ENCODE measurements around the gene EPC1.
"Not testable (repeated sequence)": the region's sequence is repeated elsewhere in the genome, so short reads cannot be mapped to it uniquely, and the experiment has no call there.

Gene EPC1

DNA sequence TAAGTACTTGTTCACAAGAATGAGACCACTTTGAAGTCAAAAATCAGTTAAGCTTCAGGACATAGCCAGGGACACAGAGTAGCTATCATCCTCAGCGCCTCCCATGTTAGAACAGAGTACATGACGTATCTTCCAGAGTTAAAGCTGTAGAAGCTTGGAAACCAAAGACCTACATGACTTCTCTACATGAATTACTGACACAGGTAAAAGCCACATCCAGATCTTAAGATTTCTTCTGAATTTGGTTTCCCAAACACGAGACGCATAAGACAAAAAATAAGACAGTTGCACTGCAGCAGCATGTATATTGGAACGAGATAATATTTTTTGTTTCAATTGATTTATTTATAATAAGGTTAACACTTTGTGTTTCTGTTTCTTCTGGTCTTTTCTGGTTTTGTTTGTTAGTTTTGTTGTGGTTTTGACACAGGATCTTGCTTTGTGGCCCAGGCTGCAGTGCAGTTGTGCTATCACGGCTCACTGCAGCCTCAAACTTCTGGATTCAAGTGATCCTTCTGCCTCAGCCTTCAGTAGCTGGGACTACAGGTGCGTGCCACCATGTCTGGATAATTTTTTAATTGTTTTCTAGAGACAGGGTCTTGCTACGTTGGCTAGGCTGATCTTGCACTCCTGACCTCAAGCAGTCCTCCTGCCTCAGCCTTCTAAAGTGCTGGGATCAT lies 10.2 kb upstream of the EPC1 start:
- Mint-ChIP-seq H3K4me1 (ENCODE audit: low read depth) (peaks cover 77% of the 10 kb centered on the region), H3K9me3 (ENCODE audit: low read depth) (peaks cover 7% of the 10 kb centered on the region), H3K27me3 (no peaks in the 10 kb centered on the region), H3K4me3 (peak overlapping the region; percentile 72), H3K36me3 (peaks cover 20% of the 10 kb centered on the region), H3K27ac (peak overlapping the region; percentile 89)

DNA sequence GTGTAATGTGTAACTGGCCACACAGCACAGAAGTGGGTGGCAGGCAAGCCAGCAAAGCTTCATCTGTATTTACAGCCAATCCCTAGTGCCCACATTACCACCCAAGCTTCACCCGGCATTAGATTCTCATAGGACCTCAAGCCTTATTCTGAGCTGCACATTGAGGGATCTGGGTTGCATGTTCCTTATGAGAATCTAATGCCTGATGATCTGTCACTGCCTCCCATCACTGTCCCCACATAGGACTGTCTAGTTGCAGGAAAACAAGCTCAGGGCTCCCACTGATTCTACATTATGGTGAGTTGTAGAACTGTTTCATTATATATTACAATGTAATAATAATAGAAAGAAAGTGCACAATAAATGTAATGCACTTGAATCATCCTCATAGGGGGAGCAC lies 7.7 kb upstream of the EPC1 start:
- not testable (repeated sequence) for H3K9me3 Mint-ChIP-seq (ENCODE audit: low read depth); H3K27me3 Mint-ChIP-seq; H3K27ac Mint-ChIP-seq; H3K4me3 Mint-ChIP-seq; H3K36me3 Mint-ChIP-seq
- H3K4me1 Mint-ChIP-seq (ENCODE audit: low read depth), result peaks cover 70% of the 10 kb centered on the region

DNA sequence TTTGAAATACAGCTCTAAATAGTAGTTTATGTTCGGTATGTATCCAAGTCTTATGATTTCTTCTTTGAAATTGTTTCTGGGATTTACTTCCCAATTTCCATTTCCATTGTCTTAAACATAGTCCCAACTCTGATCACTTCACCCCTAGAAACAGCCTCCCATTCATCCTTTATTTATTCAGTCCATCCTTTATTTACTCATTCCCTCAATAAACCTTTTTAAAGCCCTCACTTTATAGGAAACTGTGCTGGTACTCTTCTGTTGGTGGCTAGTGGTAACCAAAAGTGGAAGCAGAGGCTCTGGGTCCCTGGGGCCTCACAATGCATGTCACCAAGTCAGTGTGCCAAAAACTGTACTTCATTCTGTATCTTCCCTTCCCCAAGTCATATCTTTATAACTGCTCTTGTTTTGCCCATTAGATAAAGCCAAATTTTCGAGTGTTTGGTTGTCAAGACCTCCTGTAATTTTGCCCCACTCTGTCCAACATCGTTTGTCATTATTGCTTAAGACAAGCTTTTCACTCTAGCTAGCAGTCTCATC lies 3.9 kb upstream of the EPC1 start:
- Mint-ChIP-seq H3K9me3 (ENCODE audit: low read depth) (no peaks in the 10 kb centered on the region), H3K27me3 (no peaks in the 10 kb centered on the region), H3K4me3 (no peak overlapping the region), H3K27ac (peak overlapping the region; percentile 81), H3K36me3 (no peaks in the 10 kb centered on the region), H3K4me1 (ENCODE audit: low read depth) (peaks cover 68% of the 10 kb centered on the region)

DNA sequence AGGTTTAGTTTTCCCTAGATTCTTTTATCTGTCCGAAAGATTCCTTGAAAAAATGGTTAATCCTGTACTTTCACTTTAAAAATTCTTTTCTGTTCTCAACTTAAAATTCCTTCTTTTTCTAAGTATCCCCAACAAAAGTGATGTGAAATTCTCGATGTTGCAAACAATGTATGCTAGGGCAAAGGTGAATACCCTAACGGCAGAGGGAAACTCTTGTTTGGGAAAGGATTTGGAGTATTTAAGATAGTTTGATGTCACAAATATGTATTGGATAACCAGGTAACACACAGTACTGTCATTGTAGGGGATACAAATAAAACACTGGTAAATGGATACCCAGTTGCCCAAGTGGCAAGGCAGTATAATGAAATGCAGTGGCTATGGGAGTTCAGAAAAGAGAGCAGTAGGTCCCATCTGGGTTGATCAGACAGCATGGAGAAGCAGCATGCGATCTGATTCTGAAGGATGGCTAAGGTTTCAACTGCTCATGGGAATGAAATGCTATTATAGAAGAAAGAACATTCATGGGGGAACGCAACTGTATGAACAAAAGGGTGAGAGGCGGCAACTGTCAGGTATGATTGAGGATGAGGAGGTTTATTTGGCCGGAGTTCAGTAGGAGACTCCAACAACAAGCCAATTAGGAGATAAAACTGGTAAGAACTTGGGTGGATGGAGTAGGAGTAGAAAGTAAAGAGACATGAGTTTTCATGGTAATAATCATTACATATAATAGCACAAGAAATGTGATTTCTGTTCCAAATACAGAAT lies 3.2 kb upstream of the EPC1 start:
- H3K4me3 Mint-ChIP-seq, result no peak overlapping the region
- H3K36me3 Mint-ChIP-seq, result no peaks in the 10 kb centered on the region
- H3K4me1 Mint-ChIP-seq (ENCODE audit: low read depth), result peaks cover 66% of the 10 kb centered on the region
- no peaks in the 10 kb centered on the region for H3K27me3 Mint-ChIP-seq
- no peaks in the 10 kb centered on the region for H3K9me3 Mint-ChIP-seq (ENCODE audit: low read depth)
- peak overlapping the region; percentile 46 for H3K27ac Mint-ChIP-seq

DNA sequence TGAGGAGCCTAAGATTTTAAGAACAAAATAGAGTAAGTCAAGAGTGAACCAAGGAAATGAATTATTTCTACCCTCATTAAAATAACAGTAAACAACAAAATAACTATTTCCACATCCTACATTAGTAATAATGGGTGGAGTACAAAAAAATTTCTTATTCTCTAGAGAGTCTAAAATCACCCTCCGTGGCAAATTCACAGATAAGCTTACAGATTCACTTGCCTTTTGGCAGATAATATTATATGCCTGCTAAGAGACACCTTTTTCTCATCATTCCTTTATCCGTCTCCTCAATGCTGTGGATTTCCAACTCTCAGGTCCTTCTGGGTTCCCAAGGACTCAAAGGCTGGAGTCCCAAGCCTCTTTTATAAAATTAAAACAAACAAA lies 2.2 kb upstream of the EPC1 start:
- Mint-ChIP-seq H3K4me1 (ENCODE audit: low read depth) (peaks cover 66% of the 10 kb centered on the region), H3K27me3 (no peaks in the 10 kb centered on the region), H3K27ac (peak overlapping the region; percentile 58), H3K36me3 (peaks cover under 1% of the 10 kb centered on the region), H3K9me3 (ENCODE audit: low read depth) (no peaks in the 10 kb centered on the region), H3K4me3 (no peak overlapping the region)

DNA sequence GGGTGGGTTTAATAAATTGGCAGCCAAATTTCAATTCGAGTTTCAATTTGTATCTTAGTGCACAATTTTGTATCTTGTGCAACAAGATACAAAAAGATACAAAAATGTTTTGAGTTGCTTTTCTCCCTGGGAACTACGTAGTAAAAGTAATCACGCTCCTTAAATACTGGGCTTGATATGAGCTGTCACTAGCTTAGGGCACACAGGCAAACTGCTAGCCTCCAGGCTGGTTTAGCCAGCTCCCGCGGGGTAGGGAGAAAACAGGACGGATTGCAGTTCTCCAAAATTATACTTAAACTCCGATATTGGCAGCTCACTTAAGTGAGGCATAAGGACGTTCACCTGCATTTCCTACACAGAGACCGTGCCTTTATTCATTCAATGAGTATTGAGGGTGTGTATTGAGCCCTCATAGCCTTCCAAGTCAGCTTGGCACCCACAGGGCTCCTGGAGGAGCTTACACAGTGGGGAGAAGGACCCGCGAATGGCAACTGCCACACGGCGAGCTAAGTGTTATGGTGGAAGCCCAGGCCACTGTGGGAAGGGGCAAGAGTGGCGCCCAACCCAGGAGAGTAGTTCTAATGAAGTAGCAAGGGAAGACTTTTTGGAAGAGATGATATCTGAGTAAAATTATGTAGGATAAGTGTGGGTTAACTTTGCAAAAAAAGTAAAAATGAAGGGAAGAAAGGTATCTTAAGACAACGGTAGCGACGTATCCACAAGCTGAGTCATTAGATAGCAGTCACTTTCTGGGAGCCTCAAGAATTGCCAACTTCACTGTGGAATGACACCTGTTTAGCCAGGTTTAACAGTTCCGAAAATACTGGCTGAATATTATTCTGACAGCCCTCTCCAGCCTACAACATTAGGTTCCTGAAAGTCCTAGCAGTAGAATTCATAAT lies 1.6 kb upstream of the EPC1 start:
- Mint-ChIP-seq H3K4me3 (peak overlapping the region; percentile 78), H3K27me3 (no peaks in the 10 kb centered on the region), H3K36me3 (peaks cover 6% of the 10 kb centered on the region), H3K9me3 (ENCODE audit: low read depth) (no peaks in the 10 kb centered on the region), H3K4me1 (ENCODE audit: low read depth) (peaks cover 66% of the 10 kb centered on the region), H3K27ac (peak overlapping the region; percentile 61)

DNA sequence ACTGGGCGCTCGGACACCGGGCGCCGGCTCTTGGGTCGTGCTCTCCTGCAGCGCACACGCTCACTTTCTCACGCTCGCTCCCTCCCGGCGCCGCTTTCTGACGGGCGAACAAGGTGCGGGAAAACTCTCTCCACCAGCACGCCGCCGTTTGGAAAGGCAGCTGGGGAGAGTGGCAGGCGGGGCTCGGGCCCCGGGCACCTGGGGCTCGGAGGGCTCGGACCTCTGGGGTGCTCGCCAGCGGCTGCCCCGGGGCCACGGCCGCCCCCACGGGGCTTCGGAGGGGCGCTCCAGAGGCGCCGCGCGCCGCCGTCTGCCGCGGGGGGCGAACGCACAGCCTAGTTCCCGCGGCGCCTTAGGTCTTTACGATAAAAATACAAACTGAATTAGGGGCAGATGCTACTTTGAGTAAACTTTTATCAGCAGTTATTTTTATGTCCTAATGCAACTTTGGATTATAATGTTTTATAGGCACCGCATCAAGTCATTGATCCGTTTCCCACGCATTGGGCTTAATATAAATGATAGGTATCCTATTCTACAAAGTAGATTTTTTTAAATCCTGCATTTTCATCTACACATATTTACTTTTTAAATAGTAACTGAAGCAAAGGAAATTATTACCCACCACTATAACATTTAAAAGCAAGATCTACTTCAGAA lies 535 bp upstream of the EPC1 start:
- Mint-ChIP-seq H3K27me3 (no peaks in the 10 kb centered on the region), H3K9me3 (ENCODE audit: low read depth) (no peaks in the 10 kb centered on the region), H3K36me3 (peaks cover 6% of the 10 kb centered on the region), H3K27ac (peak overlapping the region; percentile 76), H3K4me1 (ENCODE audit: low read depth) (peaks cover 63% of the 10 kb centered on the region), H3K4me3 (peak overlapping the region; percentile 78)

DNA sequence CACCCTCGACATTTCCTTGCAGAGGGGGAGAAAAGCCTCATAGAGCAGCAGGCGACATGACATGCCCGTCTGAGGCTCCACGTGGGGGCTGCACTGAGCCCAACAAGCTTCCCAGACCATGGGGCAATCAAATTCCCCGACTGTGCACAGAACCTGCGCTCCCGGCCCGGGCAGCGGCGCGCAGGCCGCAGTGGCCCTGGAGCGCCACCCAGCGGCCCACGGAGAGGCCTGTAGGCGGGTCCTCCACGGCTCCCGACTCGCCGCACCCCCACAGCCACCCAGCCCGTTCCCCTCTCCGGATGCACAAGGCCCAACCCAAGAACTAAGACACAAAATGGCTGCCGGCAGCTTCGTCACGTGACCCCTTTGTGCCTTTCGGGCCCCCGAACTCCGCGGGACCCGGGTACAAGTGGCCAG lies 816 bp downstream of the EPC1 start:
- H3K27ac Mint-ChIP-seq, result peak overlapping the region; percentile 99

DNA sequence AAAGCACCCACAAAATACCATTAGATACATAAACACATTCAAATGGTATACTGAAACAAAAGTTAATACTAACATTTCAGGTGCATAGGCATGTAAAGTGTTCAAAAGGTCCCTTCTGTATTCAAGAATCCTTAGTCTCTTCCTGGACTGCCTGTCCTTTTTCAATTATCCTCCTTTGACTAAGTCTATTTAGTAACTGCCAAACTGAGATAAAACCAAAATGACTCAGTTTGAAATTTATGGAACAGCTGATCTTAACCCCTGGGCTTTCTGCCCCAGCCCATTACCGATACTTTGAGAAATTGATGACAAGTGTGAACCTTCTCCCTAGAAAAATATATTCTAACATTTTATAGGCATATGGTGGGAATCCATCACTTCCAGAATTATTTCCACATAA lies 5.4 kb downstream of the EPC1 start:
- peaks cover 16% of the 10 kb centered on the region for H3K36me3 Mint-ChIP-seq
- H3K4me3 Mint-ChIP-seq, result peak overlapping the region; percentile 50
- peaks cover 83% of the 10 kb centered on the region for H3K4me1 Mint-ChIP-seq (ENCODE audit: low read depth)
- no peaks in the 10 kb centered on the region for H3K27me3 Mint-ChIP-seq
- no peaks in the 10 kb centered on the region for H3K9me3 Mint-ChIP-seq (ENCODE audit: low read depth)
- H3K27ac Mint-ChIP-seq, result peak overlapping the region; percentile 61

More for the DNA sequence above, 816 bp downstream of the EPC1 start:
- H3K4me1 Mint-ChIP-seq (ENCODE audit: low read depth), result peaks cover 70% of the 10 kb centered on the region
- H3K4me3 Mint-ChIP-seq, result peak overlapping the region; percentile 96
- H3K36me3 Mint-ChIP-seq, result peaks cover 6% of the 10 kb centered on the region
- H3K9me3 Mint-ChIP-seq (ENCODE audit: low read depth), result no peaks in the 10 kb centered on the region
- no peaks in the 10 kb centered on the region for H3K27me3 Mint-ChIP-seq

DNA sequence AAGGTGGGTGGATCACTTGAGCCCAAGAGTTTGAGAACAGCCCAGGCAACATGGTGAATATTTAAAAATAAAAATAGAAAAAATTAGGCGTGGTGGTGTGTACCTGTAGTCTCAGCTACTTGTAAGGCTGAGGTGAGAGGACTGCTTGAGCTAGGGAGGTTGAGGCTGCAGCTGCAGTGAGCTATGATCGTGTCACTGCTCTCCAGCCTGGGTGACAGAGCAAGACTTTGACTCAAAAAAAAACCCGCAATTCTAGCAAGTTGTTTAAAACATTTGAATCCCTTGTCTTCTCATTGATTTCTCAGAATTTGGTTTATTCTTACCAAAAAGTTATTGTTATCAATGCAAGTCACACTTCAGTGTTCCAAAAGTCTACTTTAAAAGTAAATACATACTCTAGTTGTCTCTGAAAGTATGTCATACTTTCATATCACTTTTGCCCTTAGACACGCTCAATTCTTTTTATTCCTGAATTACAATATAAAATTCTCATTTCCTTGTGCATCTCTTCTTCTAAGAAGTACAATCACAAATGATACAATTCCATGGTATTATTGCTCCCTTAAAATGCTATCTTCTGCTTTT lies 6.3 kb downstream of the EPC1 start:
- Mint-ChIP-seq H3K27ac (peak overlapping the region; percentile 61), H3K4me1 (ENCODE audit: low read depth) (peaks cover 91% of the 10 kb centered on the region), H3K36me3 (peaks cover 20% of the 10 kb centered on the region), H3K4me3 (peak overlapping the region; percentile 49), H3K9me3 (ENCODE audit: low read depth) (no peaks in the 10 kb centered on the region), H3K27me3 (no peaks in the 10 kb centered on the region)

DNA sequence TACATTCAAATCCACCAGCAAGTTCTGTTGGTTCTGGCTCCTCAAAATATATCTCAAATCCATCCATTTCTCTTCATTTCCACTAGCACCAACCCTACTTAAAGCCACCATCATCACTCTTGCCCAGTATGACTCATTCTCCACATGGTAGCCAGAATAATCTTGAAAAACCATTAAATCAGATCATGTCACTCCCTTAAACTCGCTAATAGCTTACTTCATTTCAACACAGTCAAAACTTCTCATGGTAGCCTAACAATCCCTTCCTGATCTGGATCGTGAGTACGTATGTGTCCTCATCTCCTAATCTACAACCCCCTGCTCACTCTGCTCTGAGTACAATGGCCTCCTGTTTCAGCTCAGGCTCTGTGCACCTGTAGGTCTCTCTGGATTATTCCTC lies 8.7 kb downstream of the EPC1 start:
- H3K27ac Mint-ChIP-seq, result peak overlapping the region; percentile 56
- peaks cover 95% of the 10 kb centered on the region for H3K4me1 Mint-ChIP-seq (ENCODE audit: low read depth)
- peaks cover 20% of the 10 kb centered on the region for H3K36me3 Mint-ChIP-seq
- H3K9me3 Mint-ChIP-seq (ENCODE audit: low read depth), result no peaks in the 10 kb centered on the region
- H3K27me3 Mint-ChIP-seq, result no peaks in the 10 kb centered on the region
- H3K4me3 Mint-ChIP-seq, result peak overlapping the region; percentile 42

DNA sequence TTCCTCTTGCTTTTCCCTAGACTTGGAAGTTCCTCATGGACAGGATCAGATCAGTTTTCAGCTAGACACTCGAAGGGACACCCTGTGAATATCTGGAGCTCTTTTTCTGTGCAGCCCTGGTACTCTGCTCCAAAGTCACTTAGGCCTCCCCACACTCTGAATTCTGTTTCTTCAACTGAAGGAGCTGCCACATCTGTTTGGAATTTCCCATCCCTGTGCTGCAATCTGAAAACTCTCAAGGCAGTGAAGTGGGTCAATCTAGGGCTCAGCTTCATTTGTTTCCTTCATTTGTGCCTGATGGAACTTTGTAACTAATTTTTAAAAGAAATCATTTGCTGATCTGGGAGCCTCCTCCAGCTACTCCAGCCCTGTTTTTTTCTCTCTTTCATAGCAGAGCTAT lies 9.6 kb downstream of the EPC1 start:
- H3K27ac Mint-ChIP-seq, result peak overlapping the region; percentile 56
- H3K9me3 Mint-ChIP-seq (ENCODE audit: low read depth), result no peaks in the 10 kb centered on the region
- peaks cover 96% of the 10 kb centered on the region for H3K4me1 Mint-ChIP-seq (ENCODE audit: low read depth)
- no peaks in the 10 kb centered on the region for H3K27me3 Mint-ChIP-seq
- H3K36me3 Mint-ChIP-seq, result peaks cover 20% of the 10 kb centered on the region
- peak overlapping the region; percentile 42 for H3K4me3 Mint-ChIP-seq

DNA sequence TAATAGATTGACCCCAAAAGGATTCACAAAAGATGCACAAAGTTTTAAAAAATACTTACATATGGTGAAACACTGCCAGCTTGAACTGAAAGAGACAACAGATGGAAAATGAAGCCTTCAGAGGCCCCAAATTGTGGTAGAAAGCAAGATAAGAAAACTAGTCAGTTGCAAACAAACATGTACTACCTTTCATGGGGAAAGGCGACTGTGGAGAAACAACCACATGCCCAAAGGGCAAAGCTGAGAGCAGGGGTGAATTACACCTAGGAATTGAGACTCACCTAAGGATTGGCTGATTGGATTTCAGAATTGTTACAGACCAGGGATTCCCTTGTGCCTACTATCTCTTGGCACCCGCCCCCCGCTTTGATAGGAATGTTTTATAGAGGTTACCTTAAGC lies 13.1 kb downstream of the EPC1 start:
- H3K4me1 Mint-ChIP-seq (ENCODE audit: low read depth), result peaks cover 95% of the 10 kb centered on the region
- H3K27ac Mint-ChIP-seq, result peak overlapping the region; percentile 98
- H3K27me3 Mint-ChIP-seq, result no peaks in the 10 kb centered on the region
- H3K9me3 Mint-ChIP-seq (ENCODE audit: low read depth), result no peaks in the 10 kb centered on the region
- H3K36me3 Mint-ChIP-seq, result peaks cover 18% of the 10 kb centered on the region
- H3K4me3 Mint-ChIP-seq, result peak overlapping the region; percentile 78

DNA sequence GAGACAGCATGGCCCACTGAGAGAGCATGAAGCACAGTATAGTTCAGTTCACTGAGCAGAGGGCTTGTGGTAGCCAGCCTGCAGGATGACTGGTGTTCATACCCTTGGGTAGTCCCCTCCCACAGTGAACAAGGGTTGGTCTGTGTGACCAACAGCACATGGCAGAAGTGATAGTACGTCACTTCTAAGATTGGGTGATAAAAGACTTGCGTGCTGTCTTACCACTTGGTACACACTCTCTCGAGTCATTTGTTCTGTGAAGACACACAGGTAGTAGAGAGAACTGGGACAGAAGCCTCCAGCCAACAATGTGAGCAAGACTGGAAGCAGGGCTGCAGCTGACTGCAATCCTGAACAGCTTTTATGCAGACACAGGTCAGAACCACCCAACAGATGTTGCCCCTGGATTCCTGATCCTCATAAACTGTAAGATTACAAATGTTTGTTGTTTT lies 14.6 kb downstream of the EPC1 start:
- no peaks in the 10 kb centered on the region for H3K27me3 Mint-ChIP-seq

More for the DNA sequence above, 14.6 kb downstream of the EPC1 start:
- no peaks in the 10 kb centered on the region for H3K9me3 Mint-ChIP-seq (ENCODE audit: low read depth)
- H3K4me3 Mint-ChIP-seq, result peak overlapping the region; percentile 78
- H3K4me1 Mint-ChIP-seq (ENCODE audit: low read depth), result peaks cover 95% of the 10 kb centered on the region
- peak overlapping the region; percentile 98 for H3K27ac Mint-ChIP-seq
- peaks cover 10% of the 10 kb centered on the region for H3K36me3 Mint-ChIP-seq
